GM21528 (cell line): Measurements from ENCODE around the gene TEAD1.

Experiments used
- ATAC-seq: cut with Tn5 transposase; IDR thresholded peaks from one replicate; pipeline ENCODE4 v1.9.1; 2021; ENCODE audit warnings: mild to moderate bottlenecking, moderate library complexity; ENCODE audit not compliant: unreplicated experiment, low FRiP score

Gene TEAD1

GRCh38 chr11:12705874-12706273 lies 31.7 kb downstream of the TEAD1 start:
- ATAC-seq: no peak

- ATAC-seq: no peak
Measured at GRCh38 chr11:12706545-12707499, 32.6 kb downstream of the TEAD1 start.

GRCh38 chr11:12707500-12707880 lies 33.3 kb downstream of the TEAD1 start:
- ATAC-seq: no peak

GRCh38 chr11:12711496-12711895 lies 37.3 kb downstream of the TEAD1 start:
- ATAC-seq: no peak

- no peak for ATAC-seq
Measured at GRCh38 chr11:12712132-12712531, 37.9 kb downstream of the TEAD1 start.

- no peak for ATAC-seq
Measured at GRCh38 chr11:12715131-12715530, 40.9 kb downstream of the TEAD1 start.

- no peak for ATAC-seq
Measured at GRCh38 chr11:12715941-12716340, 41.7 kb downstream of the TEAD1 start.

GRCh38 chr11:12716816-12717215 lies 42.6 kb downstream of the TEAD1 start:
- no peak for ATAC-seq

GRCh38 chr11:12717851-12718291 lies 43.6 kb downstream of the TEAD1 start:
- peak; percentile 91 for ATAC-seq

GRCh38 chr11:12719221-12719620 lies 45.0 kb downstream of the TEAD1 start:
- no peak for ATAC-seq

GRCh38 chr11:12721816-12722604 lies 47.8 kb downstream of the TEAD1 start:
- ATAC-seq: no peak

GRCh38 chr11:12723421-12724300 lies 49.4 kb downstream of the TEAD1 start:
- ATAC-seq: no peak

- ATAC-seq: no peak
Measured at GRCh38 chr11:12724301-12725054, 50.3 kb downstream of the TEAD1 start.

GRCh38 chr11:12725055-12725862 lies 51.0 kb downstream of the TEAD1 start:
- no peak for ATAC-seq

GRCh38 chr11:12725863-12726682 lies 51.9 kb downstream of the TEAD1 start:
- ATAC-seq: no peak

GRCh38 chr11:12727563-12728211 lies 53.5 kb downstream of the TEAD1 start:
- ATAC-seq: no peak

GRCh38 chr11:12728417-12728816 lies 54.2 kb downstream of the TEAD1 start:
- no peak for ATAC-seq

GRCh38 chr11:12729941-12730340 lies 55.7 kb downstream of the TEAD1 start:
- no peak for ATAC-seq
